ENCODE data around the gene TMCC1. TPM values are rescaled to one million over a fixed set of nuclear protein-coding genes. Genes with fewer than 3 reads are reported as not detected.

TMCC1 gene
- polyA plus RNA-seq, 2 of the 4 experiments (the other 2 are of a cell fraction): 30.3 to 75.7 TPM

DNA sequence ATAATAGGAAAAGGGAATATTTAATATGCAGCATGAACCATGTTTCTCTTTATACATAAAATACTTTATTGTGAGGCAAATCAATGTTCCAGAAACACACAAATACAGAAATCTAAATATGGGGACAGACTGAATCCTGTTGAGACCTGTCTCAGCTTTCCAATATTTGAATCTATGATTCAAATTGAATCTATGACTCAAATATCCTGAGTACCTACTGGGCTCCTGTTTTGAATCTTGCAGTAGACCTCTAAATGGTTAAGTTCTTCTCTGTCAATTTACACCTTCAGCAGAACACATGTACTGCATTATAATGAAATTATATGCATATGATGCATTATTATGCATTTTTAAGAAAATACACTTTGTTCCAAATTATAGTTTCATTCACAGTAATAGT, 143.8 kb downstream of the TMCC1 start:
- ATAC-seq: no peak
- peaks cover 10% of the 10 kb centered on the region; the same call in 1 of the 3 replicates for H3K4me1 ChIP-seq
- no peak overlapping the region for H3K4me2 ChIP-seq
- no peak for DNase-seq (ENCODE audit: low read depth in 1 of 2, low spot score in 1 of 2)
- no peak overlapping the region for H3K4me3 ChIP-seq
- FAIRE-seq: no peak
- no peak overlapping the region for H3K27ac ChIP-seq
- ChIA-PET POLR2A (no interaction called here), CTCF (no interaction called here)
- H3K9me3 ChIP-seq: peaks cover 6% of the 10 kb centered on the region; the same call in 2 of the 3 replicates
- TF ChIP-seq, protein P1, sequence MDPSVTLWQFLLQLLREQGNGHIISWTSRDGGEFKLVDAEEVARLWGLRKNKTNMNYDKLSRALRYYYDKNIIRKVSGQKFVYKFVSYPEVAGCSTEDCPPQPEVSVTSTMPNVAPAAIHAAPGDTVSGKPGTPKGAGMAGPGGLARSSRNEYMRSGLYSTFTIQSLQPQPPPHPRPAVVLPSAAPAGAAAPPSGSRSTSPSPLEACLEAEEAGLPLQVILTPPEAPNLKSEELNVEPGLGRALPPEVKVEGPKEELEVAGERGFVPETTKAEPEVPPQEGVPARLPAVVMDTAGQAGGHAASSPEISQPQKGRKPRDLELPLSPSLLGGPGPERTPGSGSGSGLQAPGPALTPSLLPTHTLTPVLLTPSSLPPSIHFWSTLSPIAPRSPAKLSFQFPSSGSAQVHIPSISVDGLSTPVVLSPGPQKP (IDR thresholded peaks at IDR 0.05; ENCODE audit: low read depth, low read length): no peak
- TF ChIP-seq HEYL (CRISPR knock-in tag; IDR thresholded peaks at IDR 0.05) (no peak), TFCP2L1 (CRISPR knock-in tag; IDR thresholded peaks at IDR 0.05) (no peak), BHLHE40 (IDR thresholded peaks at IDR 0.05; ENCODE audit: low read depth, low read length) (no peak), TP53 (CRISPR knock-in tag; IDR thresholded peaks at IDR 0.05) (no peak), SREBF2 (IDR thresholded peaks at IDR 0.05) (no peak), RARB (CRISPR knock-in tag; IDR thresholded peaks at IDR 0.05) (no peak), ESRRA (IDR thresholded peaks at IDR 0.05; ENCODE audit: borderline replicate concordance, low read length) (no peak), NPAS2 (CRISPR knock-in tag; IDR thresholded peaks at IDR 0.05; ENCODE audit: borderline replicate concordance) (no peak), FOSL2 (IDR thresholded peaks at IDR 0.05) (no peak), FOSL2 (CRISPR knock-in tag; IDR thresholded peaks at IDR 0.05) (no peak), ZC3H11A (IDR thresholded peaks at IDR 0.05) (no peak), KDM5A (IDR thresholded peaks at IDR 0.05) (no peak), EHMT2 (IDR thresholded peaks at IDR 0.05; ENCODE audit: low read depth) (no peak)
- TF ChIP-seq, protein P2, sequence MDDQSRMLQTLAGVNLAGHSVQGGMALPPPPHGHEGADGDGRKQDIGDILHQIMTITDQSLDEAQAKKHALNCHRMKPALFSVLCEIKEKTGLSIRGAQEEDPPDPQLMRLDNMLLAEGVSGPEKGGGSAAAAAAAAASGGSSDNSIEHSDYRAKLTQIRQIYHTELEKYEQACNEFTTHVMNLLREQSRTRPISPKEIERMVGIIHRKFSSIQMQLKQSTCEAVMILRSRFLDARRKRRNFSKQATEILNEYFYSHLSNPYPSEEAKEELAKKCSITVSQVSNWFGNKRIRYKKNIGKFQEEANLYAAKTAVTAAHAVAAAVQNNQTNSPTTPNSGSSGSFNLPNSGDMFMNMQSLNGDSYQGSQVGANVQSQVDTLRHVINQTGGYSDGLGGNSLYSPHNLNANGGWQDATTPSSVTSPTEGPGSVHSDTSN (IDR thresholded peaks at IDR 0.05): no peak
- TF ChIP-seq, protein P3, sequence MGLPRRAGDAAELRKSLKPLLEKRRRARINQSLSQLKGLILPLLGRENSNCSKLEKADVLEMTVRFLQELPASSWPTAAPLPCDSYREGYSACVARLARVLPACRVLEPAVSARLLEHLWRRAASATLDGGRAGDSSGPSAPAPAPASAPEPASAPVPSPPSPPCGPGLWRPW (IDR thresholded peaks at IDR 0.05): no peak

DNA sequence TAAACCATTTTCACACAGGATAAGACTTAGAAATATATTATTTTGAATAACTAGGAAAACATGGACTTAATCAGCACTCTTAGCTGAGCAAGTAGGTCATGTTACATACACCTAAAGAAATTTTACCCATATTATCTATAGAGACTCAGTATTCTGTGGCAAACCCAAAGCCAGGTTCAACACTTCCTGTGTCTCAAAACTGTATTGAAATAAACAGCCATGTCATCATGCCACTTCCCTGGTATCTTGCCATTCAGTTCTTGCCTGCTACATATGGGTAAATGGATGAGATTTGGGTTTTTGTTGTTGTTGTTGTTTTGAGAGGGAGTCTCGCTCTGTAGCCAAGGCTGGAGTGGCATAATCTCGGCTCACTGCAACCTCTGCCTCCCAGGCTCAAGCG, 145.5 kb downstream of the TMCC1 start:
- FAIRE-seq (no peak), DNase-seq (ENCODE audit: low read depth in 1 of 2, low spot score in 1 of 2) (no peak), ATAC-seq (no peak)
- H3K9me3 ChIP-seq: peaks cover 6% of the 10 kb centered on the region; the same call in 2 of the 3 replicates
- TF ChIP-seq PHF8 (IDR thresholded peaks at IDR 0.05; ENCODE audit: borderline replicate concordance, low read depth) (no peak), ZSCAN20 (CRISPR knock-in tag; IDR thresholded peaks at IDR 0.05) (no peak)
- TF ChIP-seq, protein P4, sequence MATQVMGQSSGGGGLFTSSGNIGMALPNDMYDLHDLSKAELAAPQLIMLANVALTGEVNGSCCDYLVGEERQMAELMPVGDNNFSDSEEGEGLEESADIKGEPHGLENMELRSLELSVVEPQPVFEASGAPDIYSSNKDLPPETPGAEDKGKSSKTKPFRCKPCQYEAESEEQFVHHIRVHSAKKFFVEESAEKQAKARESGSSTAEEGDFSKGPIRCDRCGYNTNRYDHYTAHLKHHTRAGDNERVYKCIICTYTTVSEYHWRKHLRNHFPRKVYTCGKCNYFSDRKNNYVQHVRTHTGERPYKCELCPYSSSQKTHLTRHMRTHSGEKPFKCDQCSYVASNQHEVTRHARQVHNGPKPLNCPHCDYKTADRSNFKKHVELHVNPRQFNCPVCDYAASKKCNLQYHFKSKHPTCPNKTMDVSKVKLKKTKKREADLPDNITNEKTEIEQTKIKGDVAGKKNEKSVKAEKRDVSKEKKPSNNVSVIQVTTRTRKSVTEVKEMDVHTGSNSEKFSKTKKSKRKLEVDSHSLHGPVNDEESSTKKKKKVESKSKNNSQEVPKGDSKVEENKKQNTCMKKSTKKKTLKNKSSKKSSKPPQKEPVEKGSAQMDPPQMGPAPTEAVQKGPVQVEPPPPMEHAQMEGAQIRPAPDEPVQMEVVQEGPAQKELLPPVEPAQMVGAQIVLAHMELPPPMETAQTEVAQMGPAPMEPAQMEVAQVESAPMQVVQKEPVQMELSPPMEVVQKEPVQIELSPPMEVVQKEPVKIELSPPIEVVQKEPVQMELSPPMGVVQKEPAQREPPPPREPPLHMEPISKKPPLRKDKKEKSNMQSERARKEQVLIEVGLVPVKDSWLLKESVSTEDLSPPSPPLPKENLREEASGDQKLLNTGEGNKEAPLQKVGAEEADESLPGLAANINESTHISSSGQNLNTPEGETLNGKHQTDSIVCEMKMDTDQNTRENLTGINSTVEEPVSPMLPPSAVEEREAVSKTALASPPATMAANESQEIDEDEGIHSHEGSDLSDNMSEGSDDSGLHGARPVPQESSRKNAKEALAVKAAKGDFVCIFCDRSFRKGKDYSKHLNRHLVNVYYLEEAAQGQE (IDR thresholded peaks at IDR 0.05): no peak
- 97% methylated on average over 3 of the region's 3 CpGs for WGBS (ENCODE audit: missing lambda C conversion rate)
- ChIA-PET CTCF (interaction anchor here (0.6 kb wide), 2 partner anchors 7 to 82 kb away, joined by 3 read pairs; no protein-coding TSS in a partner anchor), POLR2A (no interaction called here)
- peaks cover 10% of the 10 kb centered on the region; the same call in 1 of the 3 replicates for H3K4me1 ChIP-seq
- H3K27ac ChIP-seq: no peak overlapping the region
- no peak overlapping the region for H3K4me3 ChIP-seq
- no peak overlapping the region for H3K4me2 ChIP-seq

DNA sequence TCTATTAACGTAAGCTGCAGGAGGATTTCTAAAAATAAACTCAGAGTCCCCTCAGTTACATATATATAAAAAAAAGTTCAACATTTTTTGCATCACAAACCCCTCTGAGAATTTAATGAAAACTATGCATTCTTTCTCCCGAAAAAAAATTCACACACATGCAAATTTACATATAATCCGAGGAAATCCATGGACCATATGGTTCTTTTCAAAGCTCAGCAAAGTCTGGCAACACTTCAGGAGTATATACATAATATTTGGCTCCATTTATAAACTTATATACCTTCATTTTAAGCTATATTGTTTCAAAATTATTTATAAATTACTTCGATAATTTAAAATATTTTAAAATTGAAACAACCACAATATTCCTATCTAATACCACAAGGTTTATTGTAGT, 146.4 kb downstream of the TMCC1 start:
- Histone ChIP-seq H3K27ac (no peak overlapping the region), H3K4me3 (no peak overlapping the region), H3K4me1 (peaks cover 17% of the 10 kb centered on the region; the same call in 2 of the 3 replicates), H3K4me2 (no peak overlapping the region), H3K9me3 (no peaks in the 10 kb centered on the region)
- WGBS (ENCODE audit: missing lambda C conversion rate): 90% methylated on average over 4 of the region's 4 CpGs
- ATAC-seq: no peak
- POLR2A ChIA-PET: no interaction called here
- DNase-seq (ENCODE audit: low read depth in 1 of 2, low spot score in 1 of 2): no peak
- CTCF ChIA-PET: no interaction called here
- FAIRE-seq: no peak
- TF ChIP-seq CHD4 (IDR thresholded peaks at IDR 0.05; ENCODE audit: borderline replicate concordance): no peak
- no peak for TF ChIP-seq RFX5 (IDR thresholded peaks at IDR 0.05)
- TF ChIP-seq, protein P2 (IDR thresholded peaks at IDR 0.05): no peak
- no peak for TF ChIP-seq ZFP36 (IDR thresholded peaks at IDR 0.05; ENCODE audit: borderline replicate concordance, partially characterized antibody)
- TF ChIP-seq TFCP2L1 (CRISPR knock-in tag; IDR thresholded peaks at IDR 0.05): no peak
- TF ChIP-seq, protein P4 (IDR thresholded peaks at IDR 0.05): no peak

Measured in A549 (cell line).